ENCODE results near the gene KCNG4.

DNA sequence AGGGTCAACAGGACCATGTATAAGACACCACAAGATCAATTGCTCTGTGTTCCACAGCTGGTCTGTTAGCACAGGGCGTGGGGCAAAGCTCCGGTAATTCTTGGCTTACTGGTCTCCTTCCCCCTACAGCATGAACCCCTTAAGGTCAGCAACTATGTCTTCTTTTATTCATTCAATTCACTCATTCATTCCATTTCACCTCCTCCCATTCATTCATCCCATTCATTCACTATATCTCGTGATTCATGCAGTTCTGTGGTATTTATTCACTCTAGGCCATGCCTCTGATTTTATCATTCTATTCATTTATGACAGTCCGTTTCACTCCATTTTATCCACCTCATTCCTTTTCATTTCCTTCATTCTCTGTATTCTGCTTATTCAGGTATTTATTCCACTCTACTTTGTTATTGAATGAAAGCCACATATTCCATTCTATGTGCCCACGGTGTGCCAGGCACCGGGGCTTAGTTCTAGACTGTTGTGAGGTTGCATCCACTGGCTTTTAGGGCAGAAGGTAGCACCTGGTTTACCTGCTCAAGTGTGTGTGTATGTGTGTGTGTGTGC lies 35.9 kb upstream of the KCNG4 start:
- TF ChIP-seq CTCF (IDR thresholded peaks at IDR 0.05) (no peak), EZH2 (IDR thresholded peaks at IDR 0.05) (no peak)

Data from neural progenitor cell (in vitro differentiated cells).